Effector memory CD4-positive, alpha-beta T cell (primary cell): ENCODE measurements around the gene RIPK4.
A peak's percentile ranks its signal among the peaks of the same experiment; 100 is the strongest.

Source experiments
- DNase-seq, 3 donors: peaks; one replicate each; pipeline ENCODE4 v3.0.0-alpha.2; 2020
- H3K27ac ChIP-seq: 2 replicates; pipeline ENCODE4 v1.7.0; 2013; ENCODE audit warnings: mild to moderate bottlenecking, low read length, moderate library complexity; ENCODE audit not compliant: insufficient read depth, poor library complexity, severe bottlenecking
- H3K27me3 ChIP-seq: replicated peaks from 2 replicates; pipeline ENCODE4 v1.7.0; 2013; ENCODE audit warnings: mild to moderate bottlenecking, low read length; ENCODE audit not compliant: insufficient read depth, control insufficient read depth, poor library complexity, severe bottlenecking
- H3K36me3 ChIP-seq: 2 replicates; pipeline ENCODE4 v1.7.0; 2013; ENCODE audit warnings: mild to moderate bottlenecking, low read length, moderate library complexity; ENCODE audit not compliant: control insufficient read depth, insufficient read depth
- H3K4me1 ChIP-seq: 2 replicates; pipeline ENCODE4 v1.7.0; 2013; ENCODE audit warnings: low read length, mild to moderate bottlenecking; ENCODE audit not compliant: control insufficient read depth, insufficient read depth, poor library complexity, severe bottlenecking
- H3K4me3 ChIP-seq: 2 replicates; pipeline ENCODE4 v1.7.0; 2013; ENCODE audit warnings: low read length, low read depth, mild to moderate bottlenecking; ENCODE audit not compliant: insufficient read depth, poor library complexity, severe bottlenecking
- H3K9me3 ChIP-seq: 2 replicates; pipeline ENCODE4 v1.7.0; 2013; ENCODE audit warnings: mild to moderate bottlenecking, low read length, moderate library complexity; ENCODE audit not compliant: control insufficient read depth

Gene RIPK4

DNA sequence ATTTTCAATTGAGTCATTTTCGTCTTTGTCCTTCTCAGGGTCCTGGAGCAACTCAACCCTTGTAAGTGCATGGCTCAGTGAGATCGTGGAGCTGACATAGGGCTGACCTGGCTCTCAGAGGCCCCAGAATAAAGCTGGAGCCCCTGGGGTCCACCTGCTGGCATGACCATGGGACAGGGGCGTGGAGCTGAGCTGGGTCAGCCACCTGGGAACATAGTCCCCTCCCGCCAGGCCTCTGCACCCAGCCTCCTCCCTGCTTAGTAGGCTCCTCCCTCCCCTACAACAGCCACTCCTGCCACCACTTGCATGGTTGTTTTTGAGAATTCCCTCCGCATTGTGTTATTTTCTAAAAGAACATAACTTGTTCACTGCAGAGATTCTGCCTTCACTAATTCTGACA is 3.1 kb upstream of the RIPK4 start:
- DNase-seq, result no peak
- no peaks in the 10 kb centered on the region for H3K36me3 ChIP-seq
- no peak overlapping the region for H3K4me3 ChIP-seq
- H3K4me1 ChIP-seq, result peaks cover 22% of the 10 kb centered on the region
- H3K27me3 ChIP-seq, result peaks cover 21% of the 10 kb centered on the region
- no peaks in the 10 kb centered on the region for H3K9me3 ChIP-seq
- H3K27ac ChIP-seq, result no peak overlapping the region

DNA sequence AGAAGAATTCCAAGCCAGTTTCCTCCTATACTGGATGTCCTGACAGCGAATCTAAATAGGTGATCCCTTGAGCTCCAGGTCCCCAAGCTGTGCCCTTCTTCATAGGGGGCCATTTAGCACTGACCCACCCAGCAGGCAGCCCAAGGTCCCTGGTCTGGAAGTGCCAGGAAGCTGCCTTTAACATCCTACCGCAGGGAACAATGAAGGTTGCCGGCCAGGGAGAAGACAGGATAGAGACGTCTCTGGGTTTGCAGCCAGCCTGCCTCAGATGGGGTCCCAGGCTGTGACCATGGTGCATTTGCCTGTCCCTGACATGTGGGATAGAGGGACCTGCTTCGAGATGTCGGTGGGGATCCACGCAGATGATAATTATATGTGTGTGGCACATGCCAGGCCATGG is 2.7 kb upstream of the RIPK4 start:
- no peak overlapping the region for H3K4me3 ChIP-seq
- H3K27me3 ChIP-seq, result peaks cover 21% of the 10 kb centered on the region
- no peak overlapping the region for H3K27ac ChIP-seq
- H3K4me1 ChIP-seq, result peaks cover 22% of the 10 kb centered on the region
- DNase-seq, result no peak
- no peaks in the 10 kb centered on the region for H3K9me3 ChIP-seq
- no peaks in the 10 kb centered on the region for H3K36me3 ChIP-seq

DNA sequence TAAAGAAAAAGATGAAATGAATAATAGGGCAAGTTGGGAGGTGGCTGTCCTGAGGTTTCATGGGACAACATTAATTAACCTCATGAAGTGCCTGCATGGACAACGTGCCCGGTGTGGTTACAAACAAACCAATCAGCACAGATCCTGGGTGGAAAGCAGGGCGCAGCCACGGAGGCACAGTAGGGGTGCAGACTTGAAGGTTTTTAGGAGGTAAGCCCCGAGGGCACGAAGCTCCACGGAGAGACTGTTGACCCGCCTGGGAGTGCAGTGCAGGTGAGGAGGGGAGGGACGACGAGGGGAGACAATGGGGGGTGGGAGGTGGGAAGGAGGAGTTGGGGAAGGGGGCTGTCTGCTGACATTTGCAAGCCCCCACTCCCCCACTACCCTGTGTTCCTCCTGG is 2.3 kb upstream of the RIPK4 start:
- no peaks in the 10 kb centered on the region for H3K36me3 ChIP-seq
- H3K4me3 ChIP-seq, result peak overlapping the region; percentile 48
- peaks cover 21% of the 10 kb centered on the region for H3K27me3 ChIP-seq
- H3K9me3 ChIP-seq, result no peaks in the 10 kb centered on the region
- peaks cover 22% of the 10 kb centered on the region for H3K4me1 ChIP-seq
- H3K27ac ChIP-seq, result no peak overlapping the region
- no peak for DNase-seq

DNA sequence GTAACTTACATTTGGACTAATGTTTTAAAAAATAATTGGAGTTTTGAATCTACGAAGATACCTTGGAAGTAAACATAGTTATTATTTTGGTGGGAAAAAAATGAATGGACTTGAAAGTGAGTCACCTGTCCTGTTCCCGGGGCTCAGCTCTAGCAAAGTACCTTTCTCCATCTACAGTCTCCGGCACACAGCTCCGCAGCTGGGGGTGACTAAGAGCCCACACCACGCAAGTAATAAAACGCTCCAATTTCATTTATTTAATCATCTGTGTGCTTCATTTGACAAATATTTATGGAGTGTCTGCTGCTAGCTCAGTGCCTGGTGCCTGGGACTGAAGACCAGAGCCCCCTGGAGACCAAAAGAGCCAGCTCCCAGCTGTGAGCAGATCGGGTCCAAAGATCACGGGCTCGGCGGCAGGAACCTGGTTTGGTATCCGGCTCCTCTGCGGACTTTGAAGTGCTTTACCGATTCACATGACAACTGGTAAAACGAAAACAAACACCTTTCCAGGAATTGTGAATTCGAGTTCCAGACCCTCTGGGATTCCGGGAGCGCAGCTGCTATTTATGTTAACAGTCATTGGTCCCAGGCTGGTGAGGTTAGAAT is 1.7 kb upstream of the RIPK4 start:
- Histone ChIP-seq H3K4me3 (peak overlapping the region; percentile 48), H3K27me3 (peaks cover 23% of the 10 kb centered on the region), H3K9me3 (no peaks in the 10 kb centered on the region), H3K27ac (no peak overlapping the region), H3K4me1 (peaks cover 22% of the 10 kb centered on the region), H3K36me3 (no peaks in the 10 kb centered on the region)
- no peak for DNase-seq

DNA sequence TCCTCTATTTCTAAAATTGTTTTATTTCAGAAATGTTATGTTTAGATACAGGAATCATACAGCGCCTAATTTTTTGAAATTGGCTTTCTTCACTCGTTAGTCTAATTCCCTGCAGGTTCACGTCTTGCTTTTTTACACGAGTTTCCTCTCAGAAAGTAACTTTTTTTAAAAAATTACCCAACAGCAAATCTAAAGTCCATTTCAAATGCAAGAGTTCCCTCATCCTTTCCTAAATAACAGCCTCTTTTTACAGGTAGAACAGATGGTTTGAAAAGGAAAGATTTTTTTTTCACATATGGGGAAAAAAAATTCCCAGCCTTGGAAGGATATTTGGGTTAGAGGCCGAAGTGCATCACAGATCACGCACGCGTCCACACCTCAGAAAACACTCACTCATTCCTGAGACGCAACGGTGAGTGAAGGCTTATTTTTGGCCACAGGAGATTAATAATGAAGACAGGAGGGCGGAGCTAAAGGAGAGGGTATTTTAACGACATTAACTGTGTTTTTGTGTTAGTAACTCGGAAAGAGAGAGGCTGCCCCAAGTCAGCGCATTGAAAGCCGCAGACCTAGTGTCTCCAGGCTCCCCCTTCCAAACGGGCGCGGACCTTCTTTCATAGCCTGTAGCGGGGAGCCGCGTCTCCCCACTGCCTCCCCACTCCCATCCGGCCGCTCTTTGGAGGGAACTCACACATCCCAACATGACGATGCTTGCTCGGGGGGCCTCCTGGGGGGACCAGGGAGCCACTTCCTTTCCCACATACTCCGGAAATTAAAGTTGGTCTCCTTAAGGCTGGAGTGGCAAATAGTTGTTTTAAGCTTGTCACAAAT is 969 bp upstream of the RIPK4 start:
- Histone ChIP-seq H3K36me3 (no peaks in the 10 kb centered on the region), H3K4me3 (peak overlapping the region; percentile 48), H3K9me3 (no peaks in the 10 kb centered on the region), H3K27me3 (peaks cover 28% of the 10 kb centered on the region), H3K27ac (no peak overlapping the region), H3K4me1 (peaks cover 22% of the 10 kb centered on the region)
- DNase-seq, result no peak

DNA sequence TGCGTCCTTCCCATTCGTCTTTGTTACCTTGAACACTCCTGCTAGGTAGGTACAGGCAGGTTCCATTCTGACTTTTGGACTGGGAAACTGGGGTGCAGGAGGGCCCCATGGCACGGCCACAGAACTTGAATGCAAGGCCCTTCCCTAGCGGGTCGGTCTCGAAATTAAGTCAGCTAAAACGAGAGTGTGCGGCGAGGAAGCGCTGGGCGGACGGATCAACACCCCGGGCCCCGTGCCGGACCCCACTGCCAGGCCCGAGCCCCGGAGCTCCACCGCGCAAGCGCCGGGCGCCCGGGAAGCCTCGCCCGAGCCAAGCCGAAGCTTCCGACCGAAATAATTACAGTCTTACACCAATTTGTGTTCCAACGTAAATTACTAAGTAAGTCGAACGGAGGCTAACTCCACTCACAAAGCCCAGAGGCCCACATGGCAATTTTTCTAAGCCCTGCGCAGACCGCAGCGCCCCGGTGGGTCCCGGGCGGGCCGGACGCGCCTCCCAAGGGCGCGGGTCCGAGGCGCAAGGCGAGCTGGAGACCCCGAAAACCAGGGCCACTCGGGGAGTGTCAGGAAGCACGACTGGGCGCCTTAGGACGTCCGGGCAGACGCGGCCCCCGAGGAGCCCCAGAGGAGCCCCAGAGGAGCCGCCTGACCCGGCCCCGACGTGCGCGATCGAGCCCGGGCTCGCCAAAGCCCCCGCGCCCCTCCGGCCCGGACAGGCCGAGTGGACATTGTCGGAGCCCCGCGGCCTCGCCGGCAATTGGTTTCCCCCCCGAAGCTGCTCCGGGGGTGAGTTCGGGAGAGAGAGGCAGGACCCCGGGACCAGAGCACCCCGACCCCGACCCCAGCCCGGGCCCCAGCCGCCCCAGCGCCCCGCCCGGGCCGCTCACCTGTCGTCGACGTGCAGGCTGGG is 624 bp downstream of the RIPK4 start:
- H3K9me3 ChIP-seq, result no peaks in the 10 kb centered on the region
- no peak for DNase-seq
- peaks cover 43% of the 10 kb centered on the region for H3K27me3 ChIP-seq
- H3K4me1 ChIP-seq, result peaks cover 22% of the 10 kb centered on the region
- H3K4me3 ChIP-seq, result peak overlapping the region; percentile 48
- no peaks in the 10 kb centered on the region for H3K36me3 ChIP-seq
- no peak overlapping the region for H3K27ac ChIP-seq

DNA sequence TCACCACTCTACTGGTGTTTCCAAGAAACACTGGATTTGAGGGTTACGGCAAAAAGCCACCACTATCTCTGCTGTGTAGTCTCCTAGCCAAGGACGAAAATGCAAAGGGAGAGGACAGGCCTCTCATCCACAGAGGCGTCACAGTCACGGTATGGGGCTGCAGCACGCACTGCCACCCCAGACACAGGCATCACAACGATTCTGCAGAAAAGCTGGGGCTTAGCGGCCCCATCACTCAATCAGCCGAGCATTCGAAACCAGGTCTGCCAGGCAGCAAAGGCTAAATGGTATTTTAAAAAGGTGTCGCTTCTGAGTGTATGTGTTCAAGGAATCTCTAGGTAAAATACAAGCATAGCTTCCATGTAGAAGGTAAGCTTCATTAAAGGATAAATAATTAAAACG is 1.4 kb downstream of the RIPK4 start:
- Histone ChIP-seq H3K4me3 (no peak overlapping the region), H3K27me3 (peaks cover 48% of the 10 kb centered on the region), H3K36me3 (no peaks in the 10 kb centered on the region), H3K4me1 (peaks cover 22% of the 10 kb centered on the region), H3K27ac (no peak overlapping the region), H3K9me3 (no peaks in the 10 kb centered on the region)
- DNase-seq, result no peak

DNA sequence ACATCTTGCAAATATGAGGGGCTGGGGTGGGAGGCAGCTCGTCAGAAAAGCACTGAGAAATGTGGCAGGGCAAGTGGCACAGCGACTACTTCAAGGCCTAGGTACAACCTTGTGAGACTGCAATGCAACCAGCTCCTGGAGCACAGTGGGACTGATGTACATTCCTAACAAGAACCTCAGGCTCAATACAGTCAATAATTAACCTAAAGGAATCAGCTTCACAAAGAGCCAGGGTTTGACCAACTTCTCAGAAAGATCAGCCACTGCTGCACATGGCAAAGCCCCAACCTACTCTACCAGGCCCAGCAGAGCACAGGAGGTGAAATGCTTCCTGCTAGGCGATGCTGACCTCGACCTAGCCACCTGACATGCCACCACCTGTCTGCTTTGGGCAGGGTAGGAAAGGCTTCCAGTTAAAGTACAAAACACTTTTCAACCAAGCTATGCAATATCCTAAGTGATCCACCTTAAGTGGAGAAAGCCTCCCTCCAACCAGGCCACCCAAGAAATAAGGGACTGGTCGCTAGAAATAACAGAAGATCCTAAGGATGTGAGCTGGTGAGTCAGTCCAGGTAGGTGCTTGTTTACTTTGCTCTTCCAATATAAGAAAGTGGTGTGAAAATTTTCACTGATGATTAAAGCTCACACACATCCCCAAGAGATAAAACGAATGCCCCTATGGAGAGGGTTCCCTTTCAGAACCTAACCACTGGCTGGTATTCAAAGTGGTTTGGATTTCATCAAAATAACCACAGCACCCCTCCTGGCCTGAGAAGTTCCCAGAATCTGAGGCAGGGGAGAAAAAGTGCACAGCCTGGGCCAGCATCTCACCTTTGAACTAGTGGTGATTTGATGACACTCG is 2.1 kb downstream of the RIPK4 start:
- Histone ChIP-seq H3K4me1 (peaks cover 22% of the 10 kb centered on the region), H3K27me3 (peaks cover 54% of the 10 kb centered on the region)

DNA sequence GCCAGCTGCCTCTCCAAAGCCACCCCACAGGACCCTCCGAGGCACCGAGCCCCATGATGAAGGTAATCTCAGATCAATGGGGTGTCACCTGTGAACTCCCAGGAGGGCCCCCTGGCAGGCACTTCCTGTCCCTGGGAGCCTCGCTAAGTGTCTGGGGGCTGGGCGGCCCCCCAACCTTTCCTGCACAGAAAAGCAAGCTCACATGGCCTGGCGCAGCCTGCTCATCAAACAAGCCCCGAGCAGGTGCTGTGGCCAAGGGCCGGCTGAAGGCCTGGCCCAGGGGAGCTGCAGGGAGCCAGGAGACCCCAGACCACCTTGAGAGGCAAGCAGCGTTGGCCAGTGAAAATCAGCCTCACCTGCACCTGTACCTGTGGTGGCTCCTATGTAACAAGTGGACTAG is 2.9 kb downstream of the RIPK4 start:
- Histone ChIP-seq H3K27ac (no peak overlapping the region), H3K4me1 (peaks cover 21% of the 10 kb centered on the region), H3K4me3 (no peak overlapping the region), H3K9me3 (no peaks in the 10 kb centered on the region), H3K27me3 (peaks cover 53% of the 10 kb centered on the region), H3K36me3 (no peaks in the 10 kb centered on the region)
- DNase-seq, result no peak

More for the DNA sequence above, 2.1 kb downstream of the RIPK4 start:
- Histone ChIP-seq H3K27ac (no peak overlapping the region), H3K36me3 (no peaks in the 10 kb centered on the region), H3K9me3 (no peaks in the 10 kb centered on the region), H3K4me3 (no peak overlapping the region)
- DNase-seq, result no peak
